ENCODE measurements around the gene ARHGEF18.
"Not testable (repeated sequence)": the region's sequence is repeated elsewhere in the genome, so short reads cannot be mapped to it uniquely, and the experiment has no call there.

Gene ARHGEF18

DNA sequence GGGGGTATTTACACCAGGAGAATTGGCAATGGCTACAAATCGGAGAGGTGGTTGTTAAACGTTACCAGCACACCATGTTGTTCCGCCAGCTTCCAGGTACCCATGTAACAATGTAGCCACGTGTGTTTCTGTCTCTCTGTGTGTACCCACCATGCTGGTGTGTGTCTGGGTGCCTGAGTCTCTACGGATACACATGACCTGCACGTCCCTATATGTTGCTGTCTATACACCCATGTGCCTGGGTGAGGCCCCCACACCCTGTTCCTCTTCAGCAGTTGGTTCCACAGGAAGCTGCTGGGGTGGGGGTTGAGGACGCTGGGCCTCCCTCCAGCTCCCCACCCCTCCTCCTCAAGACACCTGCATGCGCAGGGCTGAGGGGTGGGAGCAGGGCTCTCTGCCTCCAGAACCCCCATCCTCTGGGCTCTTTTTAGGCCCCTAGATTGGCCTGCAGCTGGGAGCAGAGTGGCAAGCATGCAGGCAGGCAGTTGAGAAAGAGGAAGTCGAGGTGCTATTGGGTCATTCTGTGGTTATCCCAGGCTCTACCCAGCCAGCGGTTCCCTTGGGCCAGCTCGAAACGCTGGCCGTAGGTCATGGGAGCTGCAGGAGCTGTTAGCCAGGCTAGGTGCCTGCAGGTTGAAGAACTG, at the start of gene ARHGEF18:
Gene ARHGEF18 (plus strand): TSS at position 351 of the 644 bp plus-strand sequence. CDS start 13,954 bp downstream, outside the sequence.
- CTCF ChIA-PET, result interaction anchor here (0.7 to 4.3 kb wide), 11 partner anchors 7 to 452 kb away, joined by 3 to 19 read pairs (median 3); no protein-coding TSS in a partner anchor
- DNase-seq (ENCODE audit: extremely low spot score), result peak; percentile 65
- TF ChIP-seq, protein P1, sequence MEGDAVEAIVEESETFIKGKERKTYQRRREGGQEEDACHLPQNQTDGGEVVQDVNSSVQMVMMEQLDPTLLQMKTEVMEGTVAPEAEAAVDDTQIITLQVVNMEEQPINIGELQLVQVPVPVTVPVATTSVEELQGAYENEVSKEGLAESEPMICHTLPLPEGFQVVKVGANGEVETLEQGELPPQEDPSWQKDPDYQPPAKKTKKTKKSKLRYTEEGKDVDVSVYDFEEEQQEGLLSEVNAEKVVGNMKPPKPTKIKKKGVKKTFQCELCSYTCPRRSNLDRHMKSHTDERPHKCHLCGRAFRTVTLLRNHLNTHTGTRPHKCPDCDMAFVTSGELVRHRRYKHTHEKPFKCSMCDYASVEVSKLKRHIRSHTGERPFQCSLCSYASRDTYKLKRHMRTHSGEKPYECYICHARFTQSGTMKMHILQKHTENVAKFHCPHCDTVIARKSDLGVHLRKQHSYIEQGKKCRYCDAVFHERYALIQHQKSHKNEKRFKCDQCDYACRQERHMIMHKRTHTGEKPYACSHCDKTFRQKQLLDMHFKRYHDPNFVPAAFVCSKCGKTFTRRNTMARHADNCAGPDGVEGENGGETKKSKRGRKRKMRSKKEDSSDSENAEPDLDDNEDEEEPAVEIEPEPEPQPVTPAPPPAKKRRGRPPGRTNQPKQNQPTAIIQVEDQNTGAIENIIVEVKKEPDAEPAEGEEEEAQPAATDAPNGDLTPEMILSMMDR (IDR thresholded peaks at IDR 0.05; ENCODE audit: control extremely low read depth, extremely low read depth, low read depth, missing control alignments), result no peak
- POLR2A ChIA-PET, result interaction anchor here (0.6 kb wide), 1 partner anchor 520 kb away, joined by 3 read pairs; no protein-coding TSS in a partner anchor

DNA sequence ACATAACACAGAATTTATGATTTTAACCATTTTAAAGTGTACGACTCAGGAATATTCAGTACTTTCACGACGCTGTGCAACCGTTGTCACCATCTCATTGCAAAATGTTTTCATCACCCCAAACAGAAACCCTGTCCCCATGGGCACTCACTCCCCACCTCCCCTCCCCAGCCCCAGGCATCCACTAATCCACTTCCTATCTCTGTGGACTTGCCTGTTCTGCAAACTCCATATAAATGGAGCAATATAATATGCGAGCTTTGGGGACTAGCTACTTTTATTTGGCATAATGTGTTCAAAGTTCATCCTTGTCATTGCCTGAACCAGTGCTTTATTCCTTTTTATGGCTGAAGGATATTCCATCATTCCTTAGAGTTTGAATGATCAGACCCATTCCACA, 47.2 kb upstream of the ARHGEF18 start:
- ChIA-PET POLR2A (no interaction called here), CTCF (interaction anchor here (0.7 to 1.3 kb wide), 4 partner anchors 25 to 199 kb away, joined by 3 read pairs; no protein-coding TSS in a partner anchor)
- no peak for DNase-seq (ENCODE audit: extremely low spot score)
- TF ChIP-seq, protein P1 (IDR thresholded peaks at IDR 0.05; ENCODE audit: control extremely low read depth, extremely low read depth, low read depth, missing control alignments), result no peak

DNA sequence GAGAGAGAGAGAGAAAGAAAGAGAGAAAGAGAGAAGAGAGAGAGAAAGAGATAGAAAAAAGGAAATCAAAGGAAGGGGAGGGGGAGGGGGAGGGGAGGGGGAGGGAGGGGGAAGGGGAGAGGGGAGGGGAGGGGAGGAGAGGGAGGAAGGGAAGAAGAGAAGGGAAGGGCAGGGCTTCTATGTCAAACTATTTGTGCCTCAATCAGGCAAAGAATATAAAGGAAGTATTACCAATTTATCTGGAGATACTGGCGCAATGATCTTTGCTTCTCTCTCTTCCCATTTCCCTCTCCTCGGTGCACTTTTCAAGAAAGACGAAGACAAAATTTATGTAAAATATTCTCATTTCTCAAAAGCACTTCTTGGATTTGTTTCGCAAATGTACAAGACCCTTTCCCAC, 45.3 kb upstream of the ARHGEF18 start:
- ChIA-PET CTCF (no interaction called here), POLR2A (no interaction called here)
- TF ChIP-seq, protein P1 (IDR thresholded peaks at IDR 0.05; ENCODE audit: control extremely low read depth, extremely low read depth, low read depth, missing control alignments), result no peak
- DNase-seq (ENCODE audit: extremely low spot score), result no peak

DNA sequence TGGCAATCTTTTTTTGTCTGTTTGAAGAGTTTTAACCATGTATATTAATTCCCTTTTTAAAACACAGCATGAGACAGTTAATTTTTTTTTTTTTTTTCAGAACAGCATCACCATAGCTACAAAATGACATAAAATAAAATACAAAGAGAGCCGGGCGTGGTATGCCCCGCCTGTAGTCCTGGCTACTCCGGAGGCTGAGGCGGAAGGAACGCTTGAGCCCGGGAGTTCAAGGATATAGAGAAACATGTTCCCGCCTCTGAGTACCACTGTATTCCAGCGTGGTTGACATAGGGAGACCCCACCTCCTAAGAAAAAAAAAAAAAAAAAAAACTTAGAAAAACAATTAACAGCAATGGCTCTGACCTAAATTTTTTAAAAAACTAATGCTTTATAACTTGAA, 44.5 kb upstream of the ARHGEF18 start:
- POLR2A ChIA-PET, result no interaction called here
- CTCF ChIA-PET, result interaction anchor here (3.7 kb wide), 1 partner anchor 22 kb away, joined by 13 read pairs; no protein-coding TSS in a partner anchor
- TF ChIP-seq, protein P1 (IDR thresholded peaks at IDR 0.05; ENCODE audit: control extremely low read depth, extremely low read depth, low read depth, missing control alignments), result no peak
- DNase-seq (ENCODE audit: extremely low spot score), result no peak

DNA sequence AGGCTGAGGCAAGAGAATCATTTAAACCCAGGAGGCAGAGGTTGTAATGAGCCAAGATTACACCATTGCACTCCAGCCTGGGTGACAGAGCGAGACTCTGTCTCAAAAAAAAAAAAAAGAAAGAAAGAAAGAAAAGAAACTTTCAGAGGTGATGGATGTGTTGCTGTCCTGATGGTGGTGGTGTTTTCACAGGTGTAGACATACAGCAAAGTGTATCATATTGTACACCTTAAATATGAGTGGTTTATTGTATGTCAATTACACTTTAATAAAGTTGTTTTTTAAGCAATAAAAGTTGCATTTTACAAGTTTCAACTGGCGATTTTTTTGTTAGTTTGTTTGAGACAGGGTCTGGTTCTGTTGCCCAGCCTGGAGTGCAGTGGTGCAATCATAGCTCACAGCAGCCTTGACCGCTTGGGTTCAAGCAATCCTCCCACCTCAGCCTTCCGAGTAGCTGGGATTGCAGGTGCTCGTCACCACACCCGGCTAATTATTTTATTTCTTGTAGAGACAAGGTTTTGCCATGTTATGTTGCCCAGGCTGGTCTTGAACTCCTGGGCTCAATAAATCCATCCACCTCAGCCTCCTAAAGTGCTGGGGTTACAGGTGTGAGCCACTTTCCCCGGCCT, 41.0 kb upstream of the ARHGEF18 start:
- DNase-seq (ENCODE audit: extremely low spot score), result no peak
- ChIA-PET POLR2A (no interaction called here), CTCF (interaction anchor here (3.7 kb wide), 1 partner anchor 19 kb away, joined by 13 read pairs; no protein-coding TSS in a partner anchor)
- TF ChIP-seq, protein P1 (IDR thresholded peaks at IDR 0.05; ENCODE audit: control extremely low read depth, extremely low read depth, low read depth, missing control alignments), result no peak

DNA sequence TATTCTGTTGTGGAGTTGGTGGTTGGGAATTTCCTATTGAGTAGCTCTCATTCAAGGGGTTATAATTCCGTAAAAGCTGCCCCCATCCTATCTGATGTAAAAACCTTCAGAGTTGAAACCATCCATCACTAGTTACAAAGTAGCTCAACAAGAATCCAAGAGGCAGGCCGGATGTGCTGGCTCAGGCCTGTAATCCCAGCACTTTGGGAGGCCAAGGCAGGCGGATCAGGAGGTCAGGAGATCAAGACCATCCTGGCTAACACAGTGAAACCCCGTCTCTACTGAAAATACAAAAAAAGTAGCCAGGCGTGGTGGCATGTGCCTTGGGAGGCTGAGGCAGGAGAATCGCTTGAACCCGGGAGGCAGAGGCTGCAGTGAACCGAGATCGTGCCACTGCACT, 40.4 kb upstream of the ARHGEF18 start:
- CTCF ChIA-PET, result interaction anchor here (1.4 kb wide), 1 partner anchor 18 kb away, joined by 5 read pairs; no protein-coding TSS in a partner anchor
- POLR2A ChIA-PET; DNase-seq (ENCODE audit: extremely low spot score): not testable (repeated sequence)

DNA sequence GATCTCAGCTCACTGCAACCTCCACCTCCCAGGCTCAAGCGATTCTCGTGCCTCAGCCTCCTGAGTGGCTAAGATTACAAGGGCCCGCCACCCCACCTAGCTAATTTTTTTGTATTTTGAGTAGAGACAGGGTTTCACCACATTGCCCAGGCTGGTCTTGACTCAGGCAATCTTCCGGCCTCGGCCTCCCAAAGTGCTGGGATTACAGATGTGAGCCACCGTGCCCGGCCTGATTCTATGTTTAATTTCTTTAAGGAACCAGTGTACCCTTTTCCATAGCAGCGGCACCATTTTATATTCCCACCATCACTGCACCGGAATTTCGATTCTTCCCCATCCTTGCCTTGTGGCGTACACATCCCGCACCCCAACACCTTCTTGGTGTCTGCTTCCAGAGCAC, 36.8 kb upstream of the ARHGEF18 start:
- TF ChIP-seq, protein P1 (IDR thresholded peaks at IDR 0.05; ENCODE audit: control extremely low read depth, extremely low read depth, low read depth, missing control alignments), result no peak
- POLR2A ChIA-PET, result no interaction called here
- no peak for DNase-seq (ENCODE audit: extremely low spot score)
- CTCF ChIA-PET, result interaction anchor here (1.3 to 2.7 kb wide), 2 partner anchors 14 to 30 kb away, joined by 3 to 10 read pairs; no protein-coding TSS in a partner anchor
